Measurements from ENCODE around the gene MLN. TPM values are rescaled to one million over a fixed set of nuclear protein-coding genes. Genes with fewer than 3 reads are reported as not detected.
A peak's percentile ranks its signal among the peaks of the same experiment; 100 is the strongest.

The MLN gene
- total and polyA plus RNA-seq, 2 experiments from 2014 or later, result not detected

DNA sequence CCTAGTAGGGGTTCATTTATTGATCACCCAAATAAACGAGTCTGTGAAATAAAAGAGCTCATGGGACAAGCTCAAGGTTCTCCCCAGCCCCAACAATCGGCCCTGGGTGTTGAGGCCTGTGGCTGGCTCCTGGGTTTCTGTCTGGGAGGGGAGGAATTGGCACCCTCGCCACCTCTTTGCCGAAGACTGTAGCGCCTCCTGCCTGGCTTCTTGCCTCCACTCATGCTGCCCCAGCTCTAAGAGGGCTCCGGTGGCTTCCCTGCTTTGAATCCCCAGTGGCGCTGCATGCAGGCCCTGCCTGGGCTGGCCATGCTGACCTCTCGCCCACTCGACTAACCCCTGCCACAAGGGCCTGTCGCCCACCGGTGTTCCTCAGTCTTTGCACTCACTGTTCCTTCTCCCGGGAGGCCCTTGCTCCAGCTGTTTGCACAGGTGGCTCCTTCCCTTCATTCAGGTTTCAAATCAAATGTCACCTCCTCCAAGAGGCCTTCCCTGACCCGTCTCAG, 5.4 kb downstream of the MLN start:
- Histone ChIP-seq H3K4me2 (no peak overlapping the region), H3K27me3 (ENCODE audit: insufficient read depth) (no peaks in the 10 kb centered on the region; the same call in 1 of the 2 replicates), H3K4me1 (ENCODE audit: insufficient read depth) (peaks cover 30% of the 10 kb centered on the region), H3K79me2 (replicated peaks; ENCODE audit: insufficient read depth) (no peaks in the 10 kb centered on the region), H3K27ac (ENCODE audit: low read depth) (no peak overlapping the region), H3K36me3 (ENCODE audit: insufficient read depth) (no peaks in the 10 kb centered on the region), H4K20me1 (replicated peaks; ENCODE audit: insufficient read depth) (no peaks in the 10 kb centered on the region), H3K9me2 (ENCODE audit: insufficient read depth) (no peaks in the 10 kb centered on the region), H3F3A (replicated peaks; ENCODE audit: low read depth) (0 out of 2 replicates have a peak, but pooled peaks cover 8% of the 10 kb centered on the region), H3K4me3 (no peak overlapping the region), H2AFZ (no peak overlapping the region; the same call in 1 of the 2 replicates)
- TF ChIP-seq NANOG (IDR thresholded peaks at IDR 0.05; ENCODE audit: borderline replicate concordance) (no peak), ETS1 (IDR thresholded peaks at IDR 0.05) (no peak), STAT1 (IDR thresholded peaks at IDR 0.05; ENCODE audit: unreplicated experiment) (no peak), ZNF114 (CRISPR knock-in tag; IDR thresholded peaks at IDR 0.05) (no peak), ZNF331 (CRISPR knock-in tag; IDR thresholded peaks at IDR 0.05; ENCODE audit: low read depth) (no peak)
- TF ChIP-seq, protein P1, sequence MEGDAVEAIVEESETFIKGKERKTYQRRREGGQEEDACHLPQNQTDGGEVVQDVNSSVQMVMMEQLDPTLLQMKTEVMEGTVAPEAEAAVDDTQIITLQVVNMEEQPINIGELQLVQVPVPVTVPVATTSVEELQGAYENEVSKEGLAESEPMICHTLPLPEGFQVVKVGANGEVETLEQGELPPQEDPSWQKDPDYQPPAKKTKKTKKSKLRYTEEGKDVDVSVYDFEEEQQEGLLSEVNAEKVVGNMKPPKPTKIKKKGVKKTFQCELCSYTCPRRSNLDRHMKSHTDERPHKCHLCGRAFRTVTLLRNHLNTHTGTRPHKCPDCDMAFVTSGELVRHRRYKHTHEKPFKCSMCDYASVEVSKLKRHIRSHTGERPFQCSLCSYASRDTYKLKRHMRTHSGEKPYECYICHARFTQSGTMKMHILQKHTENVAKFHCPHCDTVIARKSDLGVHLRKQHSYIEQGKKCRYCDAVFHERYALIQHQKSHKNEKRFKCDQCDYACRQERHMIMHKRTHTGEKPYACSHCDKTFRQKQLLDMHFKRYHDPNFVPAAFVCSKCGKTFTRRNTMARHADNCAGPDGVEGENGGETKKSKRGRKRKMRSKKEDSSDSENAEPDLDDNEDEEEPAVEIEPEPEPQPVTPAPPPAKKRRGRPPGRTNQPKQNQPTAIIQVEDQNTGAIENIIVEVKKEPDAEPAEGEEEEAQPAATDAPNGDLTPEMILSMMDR (conservative IDR thresholded peaks at IDR 0.05; ENCODE audit: low read depth in 2 of 2), result peak; percentile 17 to 59; a peak in 2 of 4 replicates
- Mint-ChIP-seq H3K27me3 (ENCODE audit: insufficient read depth, low read depth, poor library complexity) (peaks cover 18% of the 10 kb centered on the region), H3K4me3 (no peak overlapping the region; the same call in 2 of the 3 replicates), H3K27ac (no peak overlapping the region), H3K4me1 (peaks cover 40% of the 10 kb centered on the region), H3K9me3 (no peaks in the 10 kb centered on the region), H3K36me3 (ENCODE audit: low read depth) (no peaks in the 10 kb centered on the region; the same call in 2 of the 3 replicates)
- DNase-seq (ENCODE audit: low spot score) (no peak), ATAC-seq (peak; percentile 24)

DNA sequence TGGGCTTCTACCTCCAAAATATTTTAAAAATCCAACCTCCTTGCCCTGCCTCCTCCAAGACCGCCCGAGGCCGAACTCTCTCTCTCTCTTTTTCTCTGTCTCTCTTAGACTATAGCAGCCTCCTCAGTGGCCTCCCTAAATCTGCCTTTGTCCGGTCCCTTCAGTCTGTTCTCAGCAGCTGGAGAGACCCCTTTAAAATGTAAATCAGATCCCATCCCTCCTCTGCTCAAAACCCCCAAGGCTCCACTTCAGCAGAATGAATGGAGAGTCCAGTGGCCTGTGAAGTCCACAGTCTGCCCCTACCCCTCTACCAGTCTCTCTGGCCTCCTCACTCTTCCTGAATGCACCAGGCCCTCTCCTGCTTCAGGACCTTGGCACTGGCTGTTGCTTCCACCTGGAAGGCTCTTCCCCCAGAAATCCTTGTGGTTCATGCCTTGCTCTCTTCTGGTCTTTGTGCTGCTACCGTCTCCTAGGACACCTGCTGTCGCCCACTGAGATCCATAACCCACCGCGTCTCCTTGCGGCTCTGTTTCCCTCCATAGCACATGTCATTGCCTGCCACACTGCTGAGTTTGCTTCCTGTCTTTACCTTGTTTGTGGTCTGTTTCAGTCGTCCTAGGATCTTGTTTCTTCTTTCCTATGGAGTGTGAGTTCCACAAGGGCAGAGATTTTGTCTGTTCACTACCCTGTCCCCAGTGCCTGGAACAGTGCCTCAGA, 6.0 kb downstream of the MLN start:
- Histone ChIP-seq H3K4me2 (peak overlapping the region; percentile 43; the same call in 1 of the 2 replicates), H2AFZ (no peak overlapping the region), H3K9me2 (ENCODE audit: insufficient read depth) (no peaks in the 10 kb centered on the region), H3F3A (replicated peaks; ENCODE audit: low read depth) (0 out of 2 replicates have a peak, but pooled peaks cover 8% of the 10 kb centered on the region), H3K4me3 (no peak overlapping the region), H3K79me2 (replicated peaks; ENCODE audit: insufficient read depth) (no peaks in the 10 kb centered on the region), H3K27ac (ENCODE audit: low read depth) (no peak overlapping the region), H3K4me1 (ENCODE audit: insufficient read depth) (peaks cover 36% of the 10 kb centered on the region), H3K36me3 (ENCODE audit: insufficient read depth) (no peaks in the 10 kb centered on the region), H3K27me3 (ENCODE audit: insufficient read depth) (no peaks in the 10 kb centered on the region; the same call in 1 of the 2 replicates), H4K20me1 (replicated peaks; ENCODE audit: insufficient read depth) (no peaks in the 10 kb centered on the region)
- Mint-ChIP-seq H3K4me3 (no peak overlapping the region; the same call in 2 of the 3 replicates), H3K27me3 (ENCODE audit: insufficient read depth, low read depth, poor library complexity) (peaks cover 15% of the 10 kb centered on the region), H3K36me3 (ENCODE audit: low read depth) (no peaks in the 10 kb centered on the region; the same call in 2 of the 3 replicates), H3K4me1 (peaks cover 45% of the 10 kb centered on the region), H3K27ac (peak overlapping the region; percentile 3; the same call in 1 of the 2 replicates), H3K9me3 (no peaks in the 10 kb centered on the region)
- ATAC-seq, result no peak
- no peak for DNase-seq (ENCODE audit: low spot score)
- no peak for TF ChIP-seq ZNF331 (CRISPR knock-in tag; IDR thresholded peaks at IDR 0.05; ENCODE audit: low read depth)
- TF ChIP-seq ZNF114 (CRISPR knock-in tag; IDR thresholded peaks at IDR 0.05), result no peak
- TF ChIP-seq EZH2phosphoT487 (IDR thresholded peaks at IDR 0.05; ENCODE audit: unreplicated experiment), result no peak
- TF ChIP-seq, protein P2, sequence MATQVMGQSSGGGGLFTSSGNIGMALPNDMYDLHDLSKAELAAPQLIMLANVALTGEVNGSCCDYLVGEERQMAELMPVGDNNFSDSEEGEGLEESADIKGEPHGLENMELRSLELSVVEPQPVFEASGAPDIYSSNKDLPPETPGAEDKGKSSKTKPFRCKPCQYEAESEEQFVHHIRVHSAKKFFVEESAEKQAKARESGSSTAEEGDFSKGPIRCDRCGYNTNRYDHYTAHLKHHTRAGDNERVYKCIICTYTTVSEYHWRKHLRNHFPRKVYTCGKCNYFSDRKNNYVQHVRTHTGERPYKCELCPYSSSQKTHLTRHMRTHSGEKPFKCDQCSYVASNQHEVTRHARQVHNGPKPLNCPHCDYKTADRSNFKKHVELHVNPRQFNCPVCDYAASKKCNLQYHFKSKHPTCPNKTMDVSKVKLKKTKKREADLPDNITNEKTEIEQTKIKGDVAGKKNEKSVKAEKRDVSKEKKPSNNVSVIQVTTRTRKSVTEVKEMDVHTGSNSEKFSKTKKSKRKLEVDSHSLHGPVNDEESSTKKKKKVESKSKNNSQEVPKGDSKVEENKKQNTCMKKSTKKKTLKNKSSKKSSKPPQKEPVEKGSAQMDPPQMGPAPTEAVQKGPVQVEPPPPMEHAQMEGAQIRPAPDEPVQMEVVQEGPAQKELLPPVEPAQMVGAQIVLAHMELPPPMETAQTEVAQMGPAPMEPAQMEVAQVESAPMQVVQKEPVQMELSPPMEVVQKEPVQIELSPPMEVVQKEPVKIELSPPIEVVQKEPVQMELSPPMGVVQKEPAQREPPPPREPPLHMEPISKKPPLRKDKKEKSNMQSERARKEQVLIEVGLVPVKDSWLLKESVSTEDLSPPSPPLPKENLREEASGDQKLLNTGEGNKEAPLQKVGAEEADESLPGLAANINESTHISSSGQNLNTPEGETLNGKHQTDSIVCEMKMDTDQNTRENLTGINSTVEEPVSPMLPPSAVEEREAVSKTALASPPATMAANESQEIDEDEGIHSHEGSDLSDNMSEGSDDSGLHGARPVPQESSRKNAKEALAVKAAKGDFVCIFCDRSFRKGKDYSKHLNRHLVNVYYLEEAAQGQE (IDR thresholded peaks at IDR 0.05; ENCODE audit: unreplicated experiment), result no peak
- TF ChIP-seq POLR2AphosphoS5 (IDR thresholded peaks at IDR 0.05; ENCODE audit: low read depth), result no peak
- TF ChIP-seq STAT1 (IDR thresholded peaks at IDR 0.05; ENCODE audit: unreplicated experiment), result no peak
- no peak for TF ChIP-seq JUNB (IDR thresholded peaks at IDR 0.05; ENCODE audit: unreplicated experiment)
- TF ChIP-seq CREB1 (CRISPR knock-in tag; IDR thresholded peaks at IDR 0.05; ENCODE audit: low read depth), result no peak
- no peak for TF ChIP-seq NANOG (IDR thresholded peaks at IDR 0.05; ENCODE audit: borderline replicate concordance)
- no peak for TF ChIP-seq EZH2 (IDR thresholded peaks at IDR 0.05; ENCODE audit: low read depth, unreplicated experiment)
- TF ChIP-seq, protein P1 (conservative IDR thresholded peaks at IDR 0.05; ENCODE audit: low read depth in 2 of 2), result no peak
- TF ChIP-seq ETS1 (IDR thresholded peaks at IDR 0.05), result no peak
